ENCODE data around the gene SCPEP1.

DNA sequence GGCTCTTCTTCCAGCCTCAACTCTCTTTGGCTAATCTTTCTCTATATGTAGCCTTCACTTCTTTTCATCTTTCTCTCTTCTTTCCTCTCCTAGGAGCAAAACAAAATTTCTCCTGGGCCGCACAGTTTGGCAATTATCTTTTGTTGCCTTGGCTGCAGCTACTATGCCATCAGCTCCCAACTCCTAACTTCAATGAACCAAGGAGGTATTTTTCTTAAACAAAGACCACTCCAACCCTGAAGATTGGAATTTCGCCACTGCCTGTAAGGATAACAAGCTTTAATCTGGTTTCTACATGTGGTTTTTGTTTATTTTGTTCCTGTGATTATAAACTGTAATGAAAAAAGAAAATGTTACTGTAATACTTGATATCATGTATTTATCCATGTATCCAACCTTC lies 2.3 kb upstream of the SCPEP1 start:
- TF ChIP-seq, protein P1, sequence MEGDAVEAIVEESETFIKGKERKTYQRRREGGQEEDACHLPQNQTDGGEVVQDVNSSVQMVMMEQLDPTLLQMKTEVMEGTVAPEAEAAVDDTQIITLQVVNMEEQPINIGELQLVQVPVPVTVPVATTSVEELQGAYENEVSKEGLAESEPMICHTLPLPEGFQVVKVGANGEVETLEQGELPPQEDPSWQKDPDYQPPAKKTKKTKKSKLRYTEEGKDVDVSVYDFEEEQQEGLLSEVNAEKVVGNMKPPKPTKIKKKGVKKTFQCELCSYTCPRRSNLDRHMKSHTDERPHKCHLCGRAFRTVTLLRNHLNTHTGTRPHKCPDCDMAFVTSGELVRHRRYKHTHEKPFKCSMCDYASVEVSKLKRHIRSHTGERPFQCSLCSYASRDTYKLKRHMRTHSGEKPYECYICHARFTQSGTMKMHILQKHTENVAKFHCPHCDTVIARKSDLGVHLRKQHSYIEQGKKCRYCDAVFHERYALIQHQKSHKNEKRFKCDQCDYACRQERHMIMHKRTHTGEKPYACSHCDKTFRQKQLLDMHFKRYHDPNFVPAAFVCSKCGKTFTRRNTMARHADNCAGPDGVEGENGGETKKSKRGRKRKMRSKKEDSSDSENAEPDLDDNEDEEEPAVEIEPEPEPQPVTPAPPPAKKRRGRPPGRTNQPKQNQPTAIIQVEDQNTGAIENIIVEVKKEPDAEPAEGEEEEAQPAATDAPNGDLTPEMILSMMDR (IDR thresholded peaks at IDR 0.05) = no peak
- no peak for TF ChIP-seq POLR2A (IDR thresholded peaks at IDR 0.05)
- TF ChIP-seq POLR2AphosphoS5 (IDR thresholded peaks at IDR 0.05) = no peak
- TF ChIP-seq EP300 (IDR thresholded peaks at IDR 0.05) = no peak
